Fibroblast of mammary gland (primary cell): ENCODE data around the gene FGB.

Source experiments
- DNase-seq: peaks from one replicate; pipeline ENCODE4 v3.0.0-alpha.2; 2010; ENCODE audit warnings: low read depth
- H3K4me3 ChIP-seq: 2 replicates; pipeline ENCODE4 v1.5.1; 2011; ENCODE audit warnings: low read depth, mild to moderate bottlenecking, low read length, moderate library complexity; ENCODE audit not compliant: control insufficient read depth
- CTCF ChIP-seq: conservative IDR thresholded peaks from 2 replicates; pipeline ENCODE4 v1.5.1; 2011; ENCODE audit warnings: low read depth, low read length, inconsistent platforms; ENCODE audit not compliant: control insufficient read depth, insufficient read depth

Gene FGB

GRCh38 chr4:154528869-154529268 is 33.9 kb upstream of the FGB start:
- TF ChIP-seq CTCF, result no peak
- peak; percentile 45 for DNase-seq
- no peak overlapping the region for H3K4me3 ChIP-seq

GRCh38 chr4:154529728-154530519 is 32.9 kb upstream of the FGB start:
- peak; percentile 27 for DNase-seq
- no peak overlapping the region for H3K4me3 ChIP-seq
- no peak for TF ChIP-seq CTCF

- no peak for TF ChIP-seq CTCF
- DNase-seq, result peak; percentile 60
- no peak overlapping the region for H3K4me3 ChIP-seq
Observed at GRCh38 chr4:154534296-154534695, 28.5 kb upstream of the FGB start.

GRCh38 chr4:154542271-154542879 is 20.4 kb upstream of the FGB start:
- H3K4me3 ChIP-seq, result no peak overlapping the region
- no peak for TF ChIP-seq CTCF
- DNase-seq, result no peak

GRCh38 chr4:154545689-154546088 is 17.1 kb upstream of the FGB start:
- peak; percentile 6 for TF ChIP-seq CTCF
- no peak overlapping the region for H3K4me3 ChIP-seq
- DNase-seq, result no peak

- DNase-seq, result peak; percentile 92
- peak within 1 kb of the TSS; percentile 96 for H3K4me3 ChIP-seq
- TF ChIP-seq CTCF, result no peak
Observed at GRCh38 chr4:154549894-154550790, 12.7 kb upstream of the FGB start, which contains the start of gene PLRG1. Gene PLRG1, minus strand, starts transcription at chr4:154550400. Its CDS starts 92 bp downstream, at chr4:154550308.
